ENCODE results near the gene COX7A2.

DNA sequence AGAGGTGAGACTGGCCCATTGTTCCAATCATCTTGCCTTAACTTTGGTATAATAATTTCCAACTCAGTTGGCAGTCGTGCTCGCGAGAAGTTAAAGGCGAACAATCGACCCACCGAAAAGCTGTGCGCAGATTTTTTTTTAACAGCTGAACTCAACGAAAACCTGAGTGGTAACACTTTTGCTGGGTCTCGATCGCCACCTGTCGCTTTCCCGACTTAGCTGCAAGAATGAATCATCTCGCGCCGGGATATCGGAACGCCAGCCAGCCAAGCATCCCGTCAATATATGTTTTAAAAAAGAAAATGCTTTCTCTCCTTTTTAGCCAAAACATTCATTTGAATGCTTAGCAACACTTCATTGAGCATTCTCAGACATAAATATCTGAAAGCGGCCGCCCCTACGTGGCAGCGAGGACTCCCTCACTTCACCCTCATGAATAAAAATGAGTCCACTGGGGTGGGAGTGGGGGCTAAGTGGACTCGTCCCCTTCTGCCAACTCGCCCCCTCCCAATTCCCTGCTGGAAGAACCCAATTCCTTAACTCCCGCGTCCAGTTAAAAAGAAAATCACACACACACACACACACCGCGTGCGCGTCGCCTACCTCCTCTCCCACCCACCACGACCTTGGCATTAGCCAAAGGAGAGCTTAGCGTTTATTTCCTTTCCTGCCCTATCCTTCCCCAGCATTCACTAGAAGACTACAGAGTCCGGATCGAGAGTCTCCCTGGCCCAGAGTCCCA, 39.2 kb downstream of the COX7A2 start:
- peak; percentile 19 for TF ChIP-seq EP300 (IDR thresholded peaks at IDR 0.05)
- TF ChIP-seq CTCF (IDR thresholded peaks at IDR 0.05), result peak; percentile 66 to 88 (median 81)
- no peak for TF ChIP-seq POLR2A (IDR thresholded peaks at IDR 0.05)
